GM12892 (cell line): ENCODE results near the gene CARF.

Source experiments
- POLR2A ChIP-seq: IDR thresholded peaks from 2 replicates; pipeline ENCODE4 v1.6.1; 2011; ENCODE audit warnings: low read depth, low read length, control low read depth
- POLR2AphosphoS5 ChIP-seq: IDR thresholded peaks from 2 replicates; pipeline ENCODE4 v1.6.1; 2011; ENCODE audit warnings: low read depth, low read length, control low read depth
- TAF1 ChIP-seq: IDR thresholded peaks from 2 replicates; pipeline ENCODE4 v1.6.1; 2011; ENCODE audit warnings: low read depth, mild to moderate bottlenecking, control low read depth, low read length, borderline replicate concordance

DNA sequence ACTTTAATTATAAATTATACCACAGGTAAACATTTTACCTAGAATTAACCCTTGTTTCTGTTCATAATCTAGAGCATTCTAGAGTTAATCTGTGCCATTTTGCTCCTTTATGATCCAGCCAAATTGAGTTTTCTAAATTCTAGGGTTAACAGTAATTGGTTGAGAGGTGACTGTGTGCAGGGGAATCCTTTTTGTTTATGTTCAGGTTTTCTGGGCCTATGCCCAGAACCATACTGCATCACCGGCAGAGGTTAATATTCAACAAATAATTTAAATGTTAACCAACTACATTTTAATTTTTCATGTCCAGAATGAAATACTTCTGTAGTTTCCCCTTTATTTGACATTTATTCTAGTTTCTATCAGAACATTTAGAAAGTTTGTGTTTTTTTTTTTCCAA is 32.3 kb downstream of the CARF start:
- TF ChIP-seq POLR2A (no peak), POLR2AphosphoS5 (no peak), TAF1 (no peak)
